LNCaP clone FGC (cell line): ENCODE measurements around the gene LBH.

Experiments used
- DNase-seq: peaks from one replicate; pipeline ENCODE4 v3.0.0-alpha.2; 2011; ENCODE audit warnings: low read depth
- H3K4me3 ChIP-seq: 2 replicates; pipeline ENCODE4 v1.5.1; 2011; ENCODE audit warnings: mild to moderate bottlenecking, low read depth, low read length, control low read depth
- CTCF ChIP-seq: IDR thresholded peaks from 2 replicates; pipeline ENCODE4 v1.5.1; 2012; ENCODE audit warnings: mild to moderate bottlenecking; ENCODE audit not compliant: control insufficient read depth, insufficient read depth; ENCODE audit errors: extremely low read depth

LBH gene

GRCh38 chr2:30216157-30216556 lies 15.2 kb upstream of the LBH start:
- DNase-seq: no peak
- no peak for TF ChIP-seq CTCF
- H3K4me3 ChIP-seq: no peak overlapping the region

GRCh38 chr2:30217644-30218337 lies 13.5 kb upstream of the LBH start:
- H3K4me3 ChIP-seq: no peak overlapping the region
- TF ChIP-seq CTCF: no peak
- peak; percentile 99 for DNase-seq

GRCh38 chr2:30218338-30218713 lies 13.0 kb upstream of the LBH start:
- H3K4me3 ChIP-seq: no peak overlapping the region
- TF ChIP-seq CTCF: no peak

GRCh38 chr2:30218814-30219213 lies 12.5 kb upstream of the LBH start:
- TF ChIP-seq CTCF: no peak
- DNase-seq: no peak
- H3K4me3 ChIP-seq: no peak overlapping the region

More at GRCh38 chr2:30218338-30218713, 13.0 kb upstream of the LBH start:
- no peak for DNase-seq

GRCh38 chr2:30219886-30220875 lies 11.2 kb upstream of the LBH start:
- TF ChIP-seq CTCF: no peak
- H3K4me3 ChIP-seq: no peak overlapping the region
- DNase-seq: no peak

- DNase-seq: no peak
- H3K4me3 ChIP-seq: no peak overlapping the region
- no peak for TF ChIP-seq CTCF
Observed at GRCh38 chr2:30221531-30221930, 9.8 kb upstream of the LBH start.
